Motor neuron (in vitro differentiated cells): ENCODE data around the gene ST6GALNAC1. TPM values are rescaled to one million over a fixed set of nuclear protein-coding genes. Genes with fewer than 3 reads are reported as not detected.

Source experiments
- total RNA-seq, 8 experiments: library from RNA; unstranded; fragments of 300-600 nt; gene quantifications; 2 replicates each; pipeline versions ENCODE4 v1.2.3 to v1.2.4, GENCODE V29; 2022

The ST6GALNAC1 gene
- total RNA-seq, 8 experiments from 2014 or later, result 0.13 to 1.00 (median 0.38) TPM; not detected in 5

Other genes with a start within 250 kb of the ST6GALNAC1 start
- gene UBE2O, start 190.6 kb downstream of the ST6GALNAC1 start, total RNA-seq, result 10 to 100 TPM; 17.3 to 41.9 (median 30.1) TPM
- gene AANAT, start 176.2 kb downstream of the ST6GALNAC1 start, total RNA-seq, result under 1 TPM in 6 of 8 experiments, not detected in 2; 0.23 to 0.81 (median 0.46) TPM
- 10 to 100 TPM in 3 of 8 experiments, 1 to 10 TPM in 3, under 1 TPM in 2; 0.78 to 17.3 (median 2.8) TPM for gene RHBDF2, start 142.3 kb downstream of the ST6GALNAC1 start, total RNA-seq
- gene CYGB, start 106.0 kb downstream of the ST6GALNAC1 start, total RNA-seq, result 10 to 100 TPM in 1 of 8 experiments, 1 to 10 TPM in 6, under 1 TPM in 1; 0.73 to 19.4 (median 5.4) TPM
- gene PRCD, start 103.7 kb downstream of the ST6GALNAC1 start, total RNA-seq, result 1 to 10 TPM in 7 of 8 experiments, under 1 TPM in 1; 0.97 to 9.9 (median 4.1) TPM
- 10 to 100 TPM in 1 of 8 experiments, 1 to 10 TPM in 2, under 1 TPM in 2, not detected in 3; 0.36 to 22.2 (median 1.3) TPM for gene ST6GALNAC2, start 57.9 kb downstream of the ST6GALNAC1 start, total RNA-seq
- gene MXRA7, start 67.2 kb upstream of the ST6GALNAC1 start, total RNA-seq, result 100 to 1,000 TPM in 5 of 8 experiments, 10 to 100 TPM in 3; 19.7 to 214 (median 106) TPM
- gene JMJD6, start 82.8 kb upstream of the ST6GALNAC1 start, total RNA-seq, result 10 to 100 TPM; 20.8 to 45.5 (median 26.5) TPM
- gene METTL23, start 83.1 kb upstream of the ST6GALNAC1 start, total RNA-seq, result 10 to 100 TPM; 28.6 to 47.3 (median 37.7) TPM
- 100 to 1,000 TPM in 7 of 8 experiments, 10 to 100 TPM in 1; 68.1 to 302 (median 147) TPM for gene SRSF2, start 93.6 kb upstream of the ST6GALNAC1 start, total RNA-seq
- 10 to 100 TPM; 14.9 to 38.7 (median 22.2) TPM for gene MFSD11, start 94.4 kb upstream of the ST6GALNAC1 start, total RNA-seq
- gene MGAT5B, start 224.6 kb upstream of the ST6GALNAC1 start, total RNA-seq, result 10 to 100 TPM in 4 of 8 experiments, 1 to 10 TPM in 4; 1.3 to 19.6 (median 10.0) TPM